D721Med (cell line): ENCODE data around the gene CX3CL1.

ENCODE experiments used
- DNase-seq: peaks from one replicate; pipeline ENCODE4 v3.0.0; 2011; ENCODE audit warnings: low spot score; ENCODE audit not compliant: insufficient read length
- FAIRE-seq: peaks from 2 replicates; lab custom pipeline; 2011; peaks lifted over from hg19 to GRCh38; lab: Jason Lieb, UNC
- TF ChIP-seq, protein P1 (sequence below): IDR thresholded peaks from 2 replicates; pipeline ENCODE4 v1.5.1; 2012; ENCODE audit warnings: mild to moderate bottlenecking, control low read depth; ENCODE audit not compliant: insufficient read depth; ENCODE audit errors: missing control alignments

The CX3CL1 gene

GRCh38 chr16:57348327-57348726 is 24.0 kb upstream of the CX3CL1 start:
- TF ChIP-seq, protein P1, sequence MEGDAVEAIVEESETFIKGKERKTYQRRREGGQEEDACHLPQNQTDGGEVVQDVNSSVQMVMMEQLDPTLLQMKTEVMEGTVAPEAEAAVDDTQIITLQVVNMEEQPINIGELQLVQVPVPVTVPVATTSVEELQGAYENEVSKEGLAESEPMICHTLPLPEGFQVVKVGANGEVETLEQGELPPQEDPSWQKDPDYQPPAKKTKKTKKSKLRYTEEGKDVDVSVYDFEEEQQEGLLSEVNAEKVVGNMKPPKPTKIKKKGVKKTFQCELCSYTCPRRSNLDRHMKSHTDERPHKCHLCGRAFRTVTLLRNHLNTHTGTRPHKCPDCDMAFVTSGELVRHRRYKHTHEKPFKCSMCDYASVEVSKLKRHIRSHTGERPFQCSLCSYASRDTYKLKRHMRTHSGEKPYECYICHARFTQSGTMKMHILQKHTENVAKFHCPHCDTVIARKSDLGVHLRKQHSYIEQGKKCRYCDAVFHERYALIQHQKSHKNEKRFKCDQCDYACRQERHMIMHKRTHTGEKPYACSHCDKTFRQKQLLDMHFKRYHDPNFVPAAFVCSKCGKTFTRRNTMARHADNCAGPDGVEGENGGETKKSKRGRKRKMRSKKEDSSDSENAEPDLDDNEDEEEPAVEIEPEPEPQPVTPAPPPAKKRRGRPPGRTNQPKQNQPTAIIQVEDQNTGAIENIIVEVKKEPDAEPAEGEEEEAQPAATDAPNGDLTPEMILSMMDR: no peak
- no peak for FAIRE-seq
- DNase-seq: no peak

- FAIRE-seq (no peak), DNase-seq (no peak)
- TF ChIP-seq, protein P1: no peak
These were observed 22.9 kb upstream of the CX3CL1 start for GRCh38 chr16:57349212-57350031.

DNA sequence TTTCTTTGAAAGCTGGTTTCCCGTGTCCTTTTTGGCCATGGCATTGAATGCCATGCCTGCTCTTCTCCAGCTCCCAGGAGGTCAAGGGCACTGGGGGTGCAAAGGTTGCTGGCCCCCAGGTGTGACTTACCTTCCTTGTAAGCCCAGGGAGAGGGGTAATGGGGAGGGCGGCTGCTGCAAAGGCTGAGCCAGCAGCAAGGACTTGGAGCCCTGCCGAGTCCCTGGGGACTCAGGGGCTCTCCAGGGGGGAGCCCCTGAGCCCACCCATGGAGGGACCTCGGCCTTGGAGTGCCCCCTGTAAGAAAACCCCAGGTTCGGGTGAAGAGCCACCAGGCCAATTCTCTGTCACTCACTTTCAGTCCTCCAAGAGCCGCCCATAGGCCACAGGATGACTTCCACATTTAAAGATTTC is 19.6 kb upstream of the CX3CL1 start:
- TF ChIP-seq, protein P1: no peak
- DNase-seq (no peak), FAIRE-seq (no peak)

GRCh38 chr16:57354311-57354710 is 18.0 kb upstream of the CX3CL1 start:
- no peak for DNase-seq
- TF ChIP-seq, protein P1: no peak
- no peak for FAIRE-seq

- TF ChIP-seq, protein P1: no peak
- FAIRE-seq (no peak), DNase-seq (no peak)
These were observed 16.3 kb upstream of the CX3CL1 start for GRCh38 chr16:57355898-57356414.

- no peak for DNase-seq
- TF ChIP-seq, protein P1: no peak
- no peak for FAIRE-seq
These were observed 15.7 kb upstream of the CX3CL1 start for GRCh38 chr16:57356547-57356946.
